ENCODE results near the gene WASHC2A. TPM values are rescaled to one million over a fixed set of nuclear protein-coding genes. Genes with fewer than 3 reads are reported as not detected.
"Not testable (repeated sequence)": the region's sequence is repeated elsewhere in the genome, so short reads cannot be mapped to it uniquely, and the experiment has no call there.

The WASHC2A gene
- total and polyA plus RNA-seq, 2 of the 13 experiments (the other 11 are each of a cell fraction or from before 2014, with no cell fraction given): 22.8 to 29.6 TPM

- TF ChIP-seq ZNF503 (CRISPR knock-in tag; IDR thresholded peaks at IDR 0.05) (0 out of 2 replicates have a peak, but pooled peaks have one; percentile 31), HOMEZ (CRISPR knock-in tag; IDR thresholded peaks at IDR 0.05; ENCODE audit: low read depth) (peak; percentile 85), CEBPB (IDR thresholded peaks at IDR 0.05; ENCODE audit: borderline replicate concordance, low read depth, low read length) (peak; percentile 65; the same call in 1 of the 2 replicates), ZBTB7B (CRISPR knock-in tag; IDR thresholded peaks at IDR 0.05) (0 out of 2 replicates have a peak, but pooled peaks have one; percentile 35), FOXP1 (CRISPR knock-in tag; IDR thresholded peaks at IDR 0.05) (peak; percentile 71), ATF2 (CRISPR knock-in tag; IDR thresholded peaks at IDR 0.05) (peak; percentile 54; the same call in 1 of the 2 replicates), KMT2B (CRISPR knock-in tag; IDR thresholded peaks at IDR 0.05) (peak; percentile 63; the same call in 1 of the 2 replicates), ZGPAT (CRISPR knock-in tag; IDR thresholded peaks at IDR 0.05) (peak; percentile 75; the same call in 1 of the 2 replicates), IRF2 (CRISPR knock-in tag; IDR thresholded peaks at IDR 0.05) (peak; percentile 99), KAT8 (CRISPR knock-in tag; IDR thresholded peaks at IDR 0.05) (peak; percentile 60; the same call in 1 of the 2 replicates), SAP130 (CRISPR knock-in tag; IDR thresholded peaks at IDR 0.05; ENCODE audit: low read depth) (peak; percentile 65), THRA (CRISPR knock-in tag; IDR thresholded peaks at IDR 0.05; ENCODE audit: borderline replicate concordance) (peak; percentile 81; the same call in 1 of the 2 replicates), TCF7 (IDR thresholded peaks at IDR 0.05; ENCODE audit: low read depth) (0 out of 2 replicates have a peak, but pooled peaks have one; percentile 39), ATM (IDR thresholded peaks at IDR 0.05; ENCODE audit: borderline replicate concordance) (0 out of 2 replicates have a peak, but pooled peaks have one; percentile 56), TFE3 (CRISPR knock-in tag; IDR thresholded peaks at IDR 0.05) (peak; percentile 94), FOXJ3 (CRISPR knock-in tag; IDR thresholded peaks at IDR 0.05; ENCODE audit: borderline replicate concordance) (peak; percentile 63; the same call in 1 of the 2 replicates), ZNF143 (CRISPR knock-in tag; IDR thresholded peaks at IDR 0.05) (peak; percentile 69), ZNF749 (CRISPR knock-in tag; IDR thresholded peaks at IDR 0.05; ENCODE audit: borderline replicate concordance) (peak; percentile 15; the same call in 1 of the 2 replicates), SOX13 (IDR thresholded peaks at IDR 0.05) (peak; percentile 58; the same call in 1 of the 2 replicates), SOX13 (CRISPR knock-in tag; conservative IDR thresholded peaks at IDR 0.05 in 1 of 2, IDR thresholded peaks at IDR 0.05 in 1 of 2) (peak in 1 of 2 experiments; percentile 93; a peak in 2 of 4 replicates)
- not testable (repeated sequence) for TF ChIP-seq FOXP1 (IDR thresholded peaks at IDR 0.05)
Measured at GRCh38 chr10:50051995-50052660, 15.6 kb upstream of the WASHC2A start (continued).

All from HepG2 (cell line).